Measurements from ENCODE around the gene DOCK8.

Gene DOCK8

GRCh38 chr9:277601-278295, 63.1 kb downstream of the DOCK8 start:
- no peak overlapping the region for H3K4me3 ChIP-seq (ENCODE audit: low read depth, low read length)

GRCh38 chr9:278651-279050, 64.0 kb downstream of the DOCK8 start:
- TF ChIP-seq CTCF (IDR thresholded peaks at IDR 0.05; ENCODE audit: low read depth, low read length) = no peak
- H3K4me3 ChIP-seq (ENCODE audit: low read depth, low read length) = no peak overlapping the region

More at GRCh38 chr9:277601-278295, 63.1 kb downstream of the DOCK8 start:
- no peak for TF ChIP-seq CTCF (IDR thresholded peaks at IDR 0.05; ENCODE audit: low read depth, low read length)

- H3K4me3 ChIP-seq (ENCODE audit: low read depth, low read length) = no peak overlapping the region
- no peak for TF ChIP-seq CTCF (IDR thresholded peaks at IDR 0.05; ENCODE audit: low read depth, low read length)
These were observed 65.0 kb downstream of the DOCK8 start for GRCh38 chr9:279674-280073.

GRCh38 chr9:281741-282645, 67.3 kb downstream of the DOCK8 start:
- no peak overlapping the region for H3K4me3 ChIP-seq (ENCODE audit: low read depth, low read length)
- no peak for TF ChIP-seq CTCF (IDR thresholded peaks at IDR 0.05; ENCODE audit: low read depth, low read length)

GRCh38 chr9:286071-286740, 71.5 kb downstream of the DOCK8 start:
- TF ChIP-seq CTCF (IDR thresholded peaks at IDR 0.05; ENCODE audit: low read depth, low read length) = no peak
- H3K4me3 ChIP-seq (ENCODE audit: low read depth, low read length) = no peak overlapping the region

- no peak for TF ChIP-seq CTCF (IDR thresholded peaks at IDR 0.05; ENCODE audit: low read depth, low read length)
- H3K4me3 ChIP-seq (ENCODE audit: low read depth, low read length) = no peak overlapping the region
These were observed 74.5 kb downstream of the DOCK8 start for GRCh38 chr9:289121-289520.
